H1 (cell line): ENCODE data around the gene NAE1. TPM values are rescaled to one million over a fixed set of nuclear protein-coding genes. Genes with fewer than 3 reads are reported as not detected.

Source experiments
- JUN ChIP-seq: IDR thresholded peaks from 2 replicates; pipeline ENCODE4 v1.6.1; 2011; ENCODE audit warnings: low read depth, mild to moderate bottlenecking, improper control_type of control experiment, low read length
- polyA plus RNA-seq, 7 experiments: library from polyadenylated mRNA; depleted of rRNA in 3 of 7; stranded (reverse) in 5 of 7; unstranded in 2 of 7; fragments of >200 nt in 5 of 7; fragments of 200-250 nt in 2 of 7; gene quantifications; 1 replicate in 5 of 7; 2 replicates in 1 of 7; 4 replicates in 1 of 7; pipeline versions ENCODE4 v1.2.1 to v1.2.3, GENCODE V29; 2011 to 2013; ENCODE audit warnings: missing spikeins in 2 of 7, mixed read lengths in 2 of 7
- total RNA-seq: library from RNA; stranded (reverse); fragmentation: NEBNext Ultra II Directional; extraction: Animal tissue kit (Norgen Biotek cat#: 25700); gene quantifications from 2 replicates; pipeline ENCODE4 v1.2.1, GENCODE V29; 2021

Gene NAE1
- total and polyA plus RNA-seq, 2 of the 8 experiments (the other 6 are each of a cell fraction or from before 2014, with no cell fraction given) = 66.6 to 155 TPM

DNA sequence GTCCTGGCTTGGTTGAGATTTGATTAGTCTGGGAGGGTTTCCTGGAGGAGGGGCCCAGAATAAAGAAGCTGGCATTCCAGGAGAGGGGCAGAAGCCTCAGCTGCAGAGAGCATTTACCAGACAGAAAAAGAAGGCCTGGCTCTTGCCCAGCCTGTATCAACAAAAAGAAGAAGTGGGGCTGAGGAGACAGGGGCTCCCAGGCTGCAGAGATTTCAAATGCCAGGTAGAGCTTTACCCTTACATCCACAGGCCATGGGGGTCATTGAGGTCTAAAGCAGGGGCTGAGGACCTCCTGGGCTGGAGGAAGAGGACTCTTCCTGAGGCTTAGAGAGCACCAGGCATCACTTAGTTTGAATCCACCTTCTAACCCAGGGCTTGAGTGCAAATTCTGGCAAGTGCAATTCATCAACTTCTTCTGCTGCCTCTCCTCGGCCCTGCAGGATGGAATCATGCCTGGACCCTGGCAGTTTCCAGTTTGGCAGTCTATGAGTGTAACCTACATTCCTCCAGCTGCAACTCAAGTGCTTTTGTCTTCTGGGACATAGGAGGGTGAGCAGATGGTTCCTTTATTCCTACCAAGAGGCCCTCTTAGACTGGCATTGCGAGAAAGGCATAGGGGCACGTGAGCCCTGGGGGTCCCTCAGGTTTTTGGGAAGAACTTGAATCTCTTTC lies 28.8 kb upstream of the NAE1 start (continued):
- no peak for TF ChIP-seq JUN
